ENCODE results near the gene KLF18.
"Not testable (repeated sequence)": the region's sequence is repeated elsewhere in the genome, so short reads cannot be mapped to it uniquely, and the experiment has no call there.

KLF18 gene

GRCh38 chr1:44119525-44119924 is 21.9 kb downstream of the KLF18 start:
- DNase-seq, result no peak

GRCh38 chr1:44118682-44119081 is 22.7 kb downstream of the KLF18 start, which contains the start of gene KLF17:
KLF17 (plus strand) TSS chr1:44118821; CDS start chr1:44118908, 87 bp downstream.
- DNase-seq, result no peak

GRCh38 chr1:44117272-44117671 is 24.2 kb downstream of the KLF18 start:
- DNase-seq, result not testable (repeated sequence)

DNA sequence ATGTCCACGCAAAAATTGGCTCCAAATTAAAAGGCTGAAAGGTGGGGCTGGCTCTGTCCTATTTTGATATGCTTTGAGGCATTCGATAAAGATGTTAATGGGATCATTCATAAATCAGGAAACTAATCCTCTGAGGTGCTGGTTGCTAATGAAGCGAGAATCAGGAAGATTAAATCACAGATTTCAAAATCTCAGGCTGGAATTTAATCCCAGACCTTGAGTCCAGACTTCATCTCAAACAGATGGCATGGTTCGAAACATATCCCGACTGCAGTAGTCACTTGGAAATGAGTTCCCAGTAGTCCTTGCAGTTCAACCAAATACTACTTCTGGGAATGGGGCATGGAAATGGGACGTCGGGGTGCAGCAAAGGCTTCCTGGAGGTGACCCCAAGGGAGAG is 27.3 kb downstream of the KLF18 start:
- DNase-seq, result no peak

- DNase-seq, result no peak
These were observed 28.3 kb downstream of the KLF18 start for GRCh38 chr1:44113095-44113609.

- DNase-seq, result no peak
These were observed 28.9 kb downstream of the KLF18 start for GRCh38 chr1:44112486-44112885.

DNA sequence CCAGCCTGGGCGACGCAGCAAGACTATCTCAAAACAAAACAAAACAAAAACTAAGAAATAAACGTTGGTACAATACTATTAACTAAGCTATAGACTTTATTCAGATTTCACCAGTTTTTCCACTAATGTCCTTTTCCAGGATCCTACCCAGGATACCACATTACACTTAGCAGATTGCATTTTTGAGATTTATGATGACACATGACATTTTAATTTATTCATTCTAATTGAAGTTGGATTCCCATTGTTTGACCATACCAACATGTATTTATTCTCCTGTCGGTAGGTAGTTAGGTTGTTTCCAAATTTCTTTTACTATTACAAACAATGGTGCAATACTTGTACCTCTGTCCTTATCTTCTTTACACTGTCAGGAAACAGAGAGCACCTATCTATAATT is 29.6 kb downstream of the KLF18 start:
- DNase-seq, result no peak

- DNase-seq, result no peak
These were observed 30.5 kb downstream of the KLF18 start for GRCh38 chr1:44110916-44111315.

DNA sequence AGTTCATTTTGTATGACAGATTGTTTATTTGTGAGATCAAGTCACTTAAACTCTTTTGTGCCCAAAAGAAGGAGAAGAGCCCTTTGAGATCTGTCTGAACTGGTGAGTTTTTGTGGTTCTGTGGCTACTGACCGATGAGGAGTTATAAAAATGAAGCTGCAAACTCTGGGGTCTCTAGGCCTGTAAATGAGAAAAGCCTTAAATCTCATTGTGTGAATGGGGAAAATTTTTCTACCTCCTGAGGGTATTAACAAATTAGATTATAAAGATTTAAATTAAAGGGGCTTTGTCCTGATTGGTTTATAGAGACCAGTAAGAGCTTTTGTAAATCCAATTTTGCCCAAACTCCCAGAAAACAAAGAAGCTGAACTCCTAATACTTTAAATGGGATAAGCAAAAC is 32.5 kb downstream of the KLF18 start:
- DNase-seq, result no peak

GRCh38 chr1:44108241-44108640 is 33.2 kb downstream of the KLF18 start:
- DNase-seq, result no peak

GRCh38 chr1:44105810-44106209 is 35.6 kb downstream of the KLF18 start:
- DNase-seq, result no peak

GRCh38 chr1:44103270-44104131 is 37.9 kb downstream of the KLF18 start:
- DNase-seq, result no peak

DNA sequence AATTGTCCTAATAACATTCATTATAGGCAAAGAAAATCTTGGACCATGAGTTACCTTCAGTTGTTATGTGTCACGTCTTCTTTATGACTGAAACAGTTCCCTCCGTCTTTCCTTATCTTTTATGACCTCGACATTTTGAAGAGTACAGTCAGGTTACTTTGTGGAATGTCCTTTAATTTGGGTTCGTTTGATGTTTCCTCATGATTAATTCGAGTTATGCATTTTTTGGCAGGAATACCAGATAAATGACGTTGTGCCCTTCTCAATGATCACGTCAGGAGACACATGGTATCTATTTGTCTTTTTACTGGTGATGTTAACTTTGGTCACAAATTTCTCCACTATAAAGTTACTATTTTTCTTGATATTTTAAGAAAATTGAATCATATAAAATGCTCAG is 40.1 kb downstream of the KLF18 start:
- no peak for DNase-seq

GRCh38 chr1:44100183-44100868 is 41.1 kb downstream of the KLF18 start:
- no peak for DNase-seq

DNA sequence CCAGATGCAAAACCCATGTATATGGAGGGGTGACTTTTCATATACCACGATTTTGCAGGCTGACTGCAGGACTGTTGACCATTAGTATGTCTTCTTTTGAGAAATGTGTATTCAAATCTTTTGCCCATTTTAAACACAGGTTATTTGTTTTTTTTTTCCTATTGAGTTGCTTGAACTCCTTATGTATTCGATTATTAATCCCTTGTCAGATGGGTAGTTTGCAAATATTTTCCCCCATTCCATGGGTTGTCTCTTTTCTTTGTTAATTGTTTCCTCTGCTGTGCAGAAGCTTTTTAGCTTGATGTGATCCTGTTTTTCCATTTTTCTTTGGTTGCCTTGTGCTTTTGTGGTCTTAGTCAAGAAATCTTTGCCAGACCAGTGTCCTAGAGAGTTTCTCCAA is 47.4 kb downstream of the KLF18 start:
- no peak for DNase-seq

DNA sequence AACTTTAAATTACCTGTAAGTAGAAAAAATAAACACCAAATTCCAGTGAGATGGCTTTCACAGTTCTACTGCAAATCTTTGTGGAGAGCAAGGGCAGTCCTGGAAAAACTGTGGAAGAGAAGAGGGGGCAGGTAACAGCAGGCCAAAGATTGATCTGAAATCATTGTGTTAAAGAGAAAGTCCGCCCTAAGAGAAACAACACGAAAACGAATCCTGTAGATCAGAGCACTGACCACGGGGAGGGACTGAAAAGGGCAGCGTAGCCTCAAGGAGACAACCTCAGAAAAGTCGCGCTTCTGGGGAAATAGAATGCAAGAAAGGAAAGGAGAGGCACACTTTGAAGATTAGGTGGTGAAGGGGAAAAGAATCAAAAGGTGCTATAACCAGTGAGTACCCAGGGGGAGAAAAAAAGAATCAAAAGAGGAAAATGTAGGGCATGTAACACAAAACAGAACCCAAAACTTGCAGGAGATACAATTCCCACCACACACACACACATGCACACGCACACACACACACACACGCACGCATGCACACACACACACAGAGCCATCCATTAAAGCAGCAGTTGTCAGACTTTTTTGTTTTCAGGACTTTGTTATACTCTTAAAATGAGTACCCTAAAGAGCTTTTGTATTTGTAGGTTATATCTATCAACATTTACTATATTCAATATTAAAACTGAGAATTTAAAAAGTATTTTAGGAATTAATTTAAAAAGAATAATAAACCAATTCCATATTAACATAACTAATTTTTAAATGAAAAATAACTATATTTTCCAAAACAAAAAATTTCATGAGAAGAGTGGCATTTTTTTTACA is 50.8 kb downstream of the KLF18 start:
- DNase-seq, result no peak

DNA sequence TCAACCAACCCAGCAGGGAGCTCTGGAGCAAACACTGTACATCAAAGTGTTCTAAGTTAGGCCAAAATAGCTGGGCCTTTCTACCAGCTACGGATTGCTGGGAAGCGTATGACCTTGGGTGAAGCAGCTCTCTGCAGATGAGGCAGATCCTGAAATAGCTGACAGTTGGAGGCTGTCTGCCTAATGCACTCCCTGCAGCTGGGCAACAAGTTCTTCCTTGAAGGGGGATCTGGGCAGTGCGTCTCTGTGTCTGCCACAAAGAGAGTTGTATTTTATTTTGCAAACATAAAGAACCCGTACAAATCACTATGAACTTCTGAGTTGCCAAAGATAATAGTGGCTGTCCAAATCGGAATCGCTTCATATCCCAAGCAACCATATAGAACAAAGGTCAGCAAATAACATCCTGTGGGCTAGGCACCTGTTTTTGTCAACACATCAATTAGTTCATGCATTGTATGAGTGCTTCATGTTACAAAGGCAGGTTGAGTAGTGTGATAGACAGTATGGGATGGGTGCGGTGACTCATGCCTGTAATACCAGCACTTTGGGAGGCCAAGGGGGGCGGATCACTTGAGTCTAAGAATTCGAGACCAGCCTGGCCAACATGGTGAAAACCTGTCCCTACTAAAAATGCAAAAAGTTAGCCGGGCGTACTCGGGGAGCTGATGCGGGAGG is 51.9 kb downstream of the KLF18 start:
- DNase-seq, result no peak
